HepG2 (cell line): ENCODE measurements around the gene ZNF169. TPM values are rescaled to one million over a fixed set of nuclear protein-coding genes. Genes with fewer than 3 reads are reported as not detected.

Experiments used
- ATAC-seq: fragments of 200-7000 bp; cut with Tn5 transposase; 3 replicates; pipeline ENCODE4 v1.9.1; 2020; ENCODE audit warnings: mild to moderate bottlenecking, moderate library complexity
- BruUV-seq: library from RNA; stranded (reverse); fragments of 400-500 nt; replicated peaks from 2 replicates; lab custom pipeline; 2021; lab: Mats Ljungman, UMichigan
- CTCF ChIA-PET: fragments of 300-600 bp; formaldehyde crosslinking; extraction: SDS; loops from one replicate; lab custom pipeline; 2021; ENCODE audit warnings: low total read pairs, inconsistent platforms, low intra/inter-chr PET ratio; lab: Yijun Ruan, JAX
- POLR2A ChIA-PET: fragments of 350-600 bp; sonication (Branson Sonifier 250); formaldehyde crosslinking; loops from one replicate; lab custom pipeline; 2020; ENCODE audit warnings: antibody characterized with exemption, inconsistent platforms; lab: Yijun Ruan, JAX
- DNase-seq: peaks from one replicate; pipeline ENCODE4 v3.0.0-alpha.2; 2015; ENCODE audit warnings: low spot score
- FAIRE-seq: peaks from 3 replicates; lab custom pipeline; 2011; peaks lifted over from hg19 to GRCh38; lab: Jason Lieb, UNC
- H2AFZ ChIP-seq: one replicate; pipeline ENCODE4 v1.6.1; 2011; ENCODE audit warnings: low read length, inconsistent platforms
- H3K27ac ChIP-seq: fragments of 300-600 bp; 3 replicates; pipeline ENCODE4 v1.8.0; 2011; ENCODE audit warnings: mixed run types, mild to moderate bottlenecking, mixed read lengths, low read length, inconsistent platforms; ENCODE audit not compliant: insufficient read depth; ENCODE audit errors: extremely low read length
- H3K27me3 ChIP-seq, 2 experiments: fragments of 200-600 bp in 1 of 2; 2 replicates in 1 of 2; 3 replicates in 1 of 2; pipeline versions ENCODE4 v1.6.0 to v1.8.0; 2011; ENCODE audit warnings: low read length in 2 of 2, mild to moderate bottlenecking in 2 of 2, moderate library complexity in 2 of 2, inconsistent platforms in 1 of 2; ENCODE audit not compliant: insufficient read depth in 2 of 2, control insufficient read depth in 1 of 2
- H3K36me3 ChIP-seq, 2 experiments: fragments of 200-600 bp in 1 of 2; replicated peaks in 1 of 2; 2 replicates in 1 of 2; 3 replicates in 1 of 2; pipeline versions ENCODE4 v1.5.1 to v1.8.0; 2011; ENCODE audit warnings: low read length in 2 of 2, inconsistent platforms in 1 of 2; ENCODE audit not compliant: insufficient read depth in 2 of 2, control insufficient read depth in 1 of 2
- H3K4me1 ChIP-seq: 2 replicates; pipeline ENCODE4 v1.5.1; 2012; ENCODE audit warnings: low read length, inconsistent platforms; ENCODE audit not compliant: insufficient read depth
- H3K4me2 ChIP-seq: 2 replicates; pipeline ENCODE4 v1.6.0; 2011; ENCODE audit warnings: low read depth, low read length, inconsistent platforms
- H3K4me3 ChIP-seq, 3 experiments: fragments of 200-600 bp in 1 of 3; sonication (generic), shearing (Covaris generic) in 1 of 3; replicated peaks in 1 of 3; 2 replicates each; pipeline ENCODE4 v1.5.1; 2011 to 2016; ENCODE audit warnings: low read length in 3 of 3, inconsistent platforms in 2 of 3, low read depth in 2 of 3, mild to moderate bottlenecking in 2 of 3, control low read depth in 1 of 3, mixed read lengths in 1 of 3; ENCODE audit not compliant: insufficient read depth in 1 of 3
- H3K79me2 ChIP-seq: one replicate; pipeline ENCODE4 v1.6.1; 2011; ENCODE audit warnings: low read length, inconsistent platforms; ENCODE audit not compliant: insufficient read depth
- H3K9ac ChIP-seq: 2 replicates; pipeline ENCODE4 v1.6.0; 2011; ENCODE audit warnings: mild to moderate bottlenecking, low read depth, low read length, inconsistent platforms; ENCODE audit not compliant: insufficient read depth
- H3K9me3 ChIP-seq: 2 replicates; pipeline ENCODE4 v1.5.1; 2012; ENCODE audit warnings: mild to moderate bottlenecking, low read length
- H4K20me1 ChIP-seq: 2 replicates; pipeline ENCODE4 v1.6.0; 2011; ENCODE audit warnings: inconsistent platforms, mild to moderate bottlenecking, low read length, moderate library complexity; ENCODE audit not compliant: insufficient read depth
- CBX5 ChIP-seq: sonication (generic); formaldehyde crosslinking; IDR thresholded peaks from 2 replicates; pipeline ENCODE4 v1.4.0; 2020; ENCODE audit warnings: missing genetic modification reagents, borderline replicate concordance
- DR1 ChIP-seq: sonication (generic); formaldehyde crosslinking; IDR thresholded peaks from 2 replicates; pipeline ENCODE4 v1.8.0; 2021; ENCODE audit warnings: mild to moderate bottlenecking, missing genetic modification reagents, inconsistent platforms
- FOXJ3 ChIP-seq: sonication (generic); formaldehyde crosslinking; IDR thresholded peaks from 2 replicates; pipeline ENCODE4 v1.4.0; 2020; ENCODE audit warnings: missing genetic modification reagents, mild to moderate bottlenecking, borderline replicate concordance
- HOXA5 ChIP-seq: sonication (generic); formaldehyde crosslinking; IDR thresholded peaks from 2 replicates; pipeline ENCODE4 v1.4.0; 2020; ENCODE audit warnings: missing genetic modification reagents
- KMT2A ChIP-seq: sonication (generic); formaldehyde crosslinking; IDR thresholded peaks from 2 replicates; pipeline ENCODE4 v1.4.0; 2020; ENCODE audit warnings: missing genetic modification reagents
- MTA3 ChIP-seq: sonication (generic); formaldehyde crosslinking; IDR thresholded peaks from 2 replicates; pipeline ENCODE4 v1.4.0; 2020; ENCODE audit warnings: missing genetic modification reagents
- NCOA5 ChIP-seq: sonication (generic); formaldehyde crosslinking; IDR thresholded peaks from 2 replicates; pipeline ENCODE4 v1.4.0; 2020; ENCODE audit warnings: missing genetic modification reagents
- NR1H2 ChIP-seq: sonication (generic); formaldehyde crosslinking; IDR thresholded peaks from 2 replicates; pipeline ENCODE4 v1.8.1; 2022; ENCODE audit warnings: low read depth, missing genetic modification reagents, borderline replicate concordance
- PHF8 ChIP-seq: sonication (generic); formaldehyde crosslinking; IDR thresholded peaks from 2 replicates; pipeline ENCODE4 v1.5.0; 2020; ENCODE audit warnings: missing genetic modification reagents
- TEAD3 ChIP-seq: optimal IDR thresholded peaks from 2 replicates; pipeline ENCODE3; 2016; ENCODE audit warnings: borderline replicate concordance
- ZNF34 ChIP-seq: sonication (generic); formaldehyde crosslinking; IDR thresholded peaks from 2 replicates; pipeline ENCODE4 v1.4.0; 2020; ENCODE audit warnings: mild to moderate bottlenecking, missing genetic modification reagents, borderline replicate concordance
- ZNF790 ChIP-seq: sonication (generic); formaldehyde crosslinking; IDR thresholded peaks from 2 replicates; pipeline ENCODE4 v1.8.0; 2022; ENCODE audit warnings: missing genetic modification reagents, mild to moderate bottlenecking, borderline replicate concordance
- ZNF850 ChIP-seq: sonication (generic); formaldehyde crosslinking; conservative IDR thresholded peaks from 2 replicates; pipeline ENCODE4 v1.9.0; 2021; ENCODE audit warnings: mild to moderate bottlenecking, missing genetic modification reagents
- WGBS: methylation state at CpG from one replicate; pipeline ENCODE4 v1.1.6; 2017; ENCODE audit warnings: low lambda C conversion rate; 5-methylcytosine and 5-hydroxymethylcytosine counted together
- in situ Hi-C: cut with HindIII; loops from 2 replicates; pipeline ENCODE4 v1.10.0; 2017; ENCODE audit warnings: low pct_unique_long_range_greater_than_20kb; ENCODE audit not compliant: extremely low pct_ligation_motif_present
- intact Hi-C: fragments of 100-400 bp; cut with micrococcal nuclease; formaldehyde crosslinking; loops from one replicate; pipeline ENCODE4 v1.10.0; 2022; ENCODE audit not compliant: unreplicated experiment
- polyA plus RNA-seq, 8 experiments: library from polyadenylated mRNA; depleted of rRNA in 3 of 8; stranded (reverse) in 7 of 8; unstranded in 1 of 8; fragments of >200 nt; fragmentation: Illumina TruSeq in 4 of 8; extraction: Trizol in 4 of 8; gene quantifications; 2 replicates each; pipeline versions ENCODE4 v1.2.1 to v1.2.3, GENCODE V29; 2011 to 2016; ENCODE audit warnings: low read depth in 4 of 8, missing spikeins in 1 of 8, mixed read lengths in 1 of 8; ENCODE audit not compliant: insufficient read depth in 1 of 8
- total RNA-seq, 5 experiments: library from RNA; depleted of rRNA; stranded (reverse); fragments of >200 nt; fragmentation: Illumina TruSeq; extraction: Trizol; gene quantifications; 2 replicates each; pipeline ENCODE4 v1.2.3, GENCODE V29; 2016; ENCODE audit warnings: low read depth in 1 of 5
- TF ChIP-seq, protein P1 (sequence below): sonication (generic); formaldehyde crosslinking; IDR thresholded peaks from 2 replicates; pipeline ENCODE4 v1.4.0; 2020; ENCODE audit warnings: missing genetic modification reagents
- TF ChIP-seq, protein P2 (sequence below): sonication (generic); formaldehyde crosslinking; IDR thresholded peaks from 2 replicates; pipeline ENCODE4 v1.4.0; 2020; ENCODE audit warnings: mild to moderate bottlenecking, missing genetic modification reagents
- TF ChIP-seq, protein P3 (sequence below): sonication (generic); formaldehyde crosslinking; IDR thresholded peaks from 2 replicates; pipeline ENCODE4 v1.8.1; 2023; ENCODE audit warnings: missing genetic modification reagents, inconsistent platforms, borderline replicate concordance
- TF ChIP-seq, protein P4 (sequence below): sonication (generic); formaldehyde crosslinking; IDR thresholded peaks from 2 replicates; pipeline ENCODE4 v1.8.1; 2023; ENCODE audit warnings: mild to moderate bottlenecking, missing genetic modification reagents

Gene ZNF169
- total and polyA plus RNA-seq, 2 of the 13 experiments (the other 11 are each of a cell fraction or from before 2014, with no cell fraction given), result 2.1 to 6.3 TPM

DNA sequence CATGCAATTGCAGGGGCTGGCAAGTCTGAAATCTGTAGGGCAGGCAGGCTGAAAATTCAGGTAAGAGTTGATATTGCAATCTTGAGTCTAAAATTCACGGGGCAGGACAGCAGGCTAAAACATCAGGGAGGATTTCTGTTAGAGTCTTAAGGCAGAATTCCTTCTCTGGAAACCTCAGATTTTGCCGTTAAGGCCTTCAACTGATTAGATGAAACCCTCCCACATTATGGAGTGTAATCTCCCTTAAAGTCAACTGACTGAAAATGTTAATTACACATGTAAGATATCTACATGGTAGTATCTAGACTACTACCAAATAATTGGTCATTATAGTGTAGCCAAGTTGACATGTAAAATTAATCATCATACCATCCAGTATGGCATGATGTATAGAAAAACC, 3.1 kb upstream of the ZNF169 start:
- POLR2A ChIA-PET, result no interaction called here
- no peak for ATAC-seq

More for the DNA sequence above, 3.1 kb upstream of the ZNF169 start:
- no peaks in the 10 kb centered on the region; a peak in 1 of 5 replicates for H3K27me3 ChIP-seq
- TF ChIP-seq TEAD3 (CRISPR knock-in tag) (no peak), HOXA5 (CRISPR knock-in tag) (no peak), DR1 (no peak), CBX5 (CRISPR knock-in tag) (no peak), ZNF34 (CRISPR knock-in tag) (no peak), NR1H2 (no peak), PHF8 (CRISPR knock-in tag) (no peak), MTA3 (CRISPR knock-in tag) (no peak), ZNF790 (CRISPR knock-in tag) (no peak), KMT2A (CRISPR knock-in tag) (no peak), NCOA5 (CRISPR knock-in tag) (no peak), FOXJ3 (CRISPR knock-in tag) (no peak), ZNF850 (CRISPR knock-in tag) (no peak)
- TF ChIP-seq, protein P1, sequence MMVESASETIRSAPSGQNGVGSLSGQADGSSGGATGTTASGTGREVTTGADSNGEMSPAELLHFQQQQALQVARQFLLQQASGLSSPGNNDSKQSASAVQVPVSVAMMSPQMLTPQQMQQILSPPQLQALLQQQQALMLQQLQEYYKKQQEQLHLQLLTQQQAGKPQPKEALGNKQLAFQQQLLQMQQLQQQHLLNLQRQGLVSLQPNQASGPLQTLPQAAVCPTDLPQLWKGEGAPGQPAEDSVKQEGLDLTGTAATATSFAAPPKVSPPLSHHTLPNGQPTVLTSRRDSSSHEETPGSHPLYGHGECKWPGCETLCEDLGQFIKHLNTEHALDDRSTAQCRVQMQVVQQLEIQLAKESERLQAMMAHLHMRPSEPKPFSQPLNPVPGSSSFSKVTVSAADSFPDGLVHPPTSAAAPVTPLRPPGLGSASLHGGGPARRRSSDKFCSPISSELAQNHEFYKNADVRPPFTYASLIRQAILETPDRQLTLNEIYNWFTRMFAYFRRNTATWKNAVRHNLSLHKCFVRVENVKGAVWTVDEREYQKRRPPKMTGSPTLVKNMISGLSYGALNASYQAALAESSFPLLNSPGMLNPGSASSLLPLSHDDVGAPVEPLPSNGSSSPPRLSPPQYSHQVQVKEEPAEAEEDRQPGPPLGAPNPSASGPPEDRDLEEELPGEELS (CRISPR knock-in tag), result no peak
- TF ChIP-seq, protein P2, sequence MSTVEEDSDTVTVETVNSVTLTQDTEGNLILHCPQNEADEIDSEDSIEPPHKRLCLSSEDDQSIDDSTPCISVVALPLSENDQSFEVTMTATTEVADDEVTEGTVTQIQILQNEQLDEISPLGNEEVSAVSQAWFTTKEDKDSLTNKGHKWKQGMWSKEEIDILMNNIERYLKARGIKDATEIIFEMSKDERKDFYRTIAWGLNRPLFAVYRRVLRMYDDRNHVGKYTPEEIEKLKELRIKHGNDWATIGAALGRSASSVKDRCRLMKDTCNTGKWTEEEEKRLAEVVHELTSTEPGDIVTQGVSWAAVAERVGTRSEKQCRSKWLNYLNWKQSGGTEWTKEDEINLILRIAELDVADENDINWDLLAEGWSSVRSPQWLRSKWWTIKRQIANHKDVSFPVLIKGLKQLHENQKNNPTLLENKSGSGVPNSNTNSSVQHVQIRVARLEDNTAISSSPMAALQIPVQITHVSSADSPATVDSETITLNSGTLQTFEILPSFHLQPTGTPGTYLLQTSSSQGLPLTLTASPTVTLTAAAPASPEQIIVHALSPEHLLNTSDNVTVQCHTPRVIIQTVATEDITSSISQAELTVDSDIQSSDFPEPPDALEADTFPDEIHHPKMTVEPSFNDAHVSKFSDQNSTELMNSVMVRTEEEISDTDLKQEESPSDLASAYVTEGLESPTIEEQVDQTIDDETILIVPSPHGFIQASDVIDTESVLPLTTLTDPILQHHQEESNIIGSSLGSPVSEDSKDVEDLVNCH, result no peak
- TF ChIP-seq, protein P3, sequence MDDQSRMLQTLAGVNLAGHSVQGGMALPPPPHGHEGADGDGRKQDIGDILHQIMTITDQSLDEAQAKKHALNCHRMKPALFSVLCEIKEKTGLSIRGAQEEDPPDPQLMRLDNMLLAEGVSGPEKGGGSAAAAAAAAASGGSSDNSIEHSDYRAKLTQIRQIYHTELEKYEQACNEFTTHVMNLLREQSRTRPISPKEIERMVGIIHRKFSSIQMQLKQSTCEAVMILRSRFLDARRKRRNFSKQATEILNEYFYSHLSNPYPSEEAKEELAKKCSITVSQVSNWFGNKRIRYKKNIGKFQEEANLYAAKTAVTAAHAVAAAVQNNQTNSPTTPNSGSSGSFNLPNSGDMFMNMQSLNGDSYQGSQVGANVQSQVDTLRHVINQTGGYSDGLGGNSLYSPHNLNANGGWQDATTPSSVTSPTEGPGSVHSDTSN (CRISPR knock-in tag), result no peak
- TF ChIP-seq, protein P4, sequence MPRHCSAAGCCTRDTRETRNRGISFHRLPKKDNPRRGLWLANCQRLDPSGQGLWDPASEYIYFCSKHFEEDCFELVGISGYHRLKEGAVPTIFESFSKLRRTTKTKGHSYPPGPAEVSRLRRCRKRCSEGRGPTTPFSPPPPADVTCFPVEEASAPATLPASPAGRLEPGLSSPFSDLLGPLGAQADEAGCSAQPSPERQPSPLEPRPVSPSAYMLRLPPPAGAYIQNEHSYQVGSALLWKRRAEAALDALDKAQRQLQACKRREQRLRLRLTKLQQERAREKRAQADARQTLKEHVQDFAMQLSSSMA, result no peak
- no peaks in the 10 kb centered on the region for H3K9me3 ChIP-seq
- no peak for FAIRE-seq
- no peak overlapping the region for H3K27ac ChIP-seq
- H3K9ac ChIP-seq, result no peak overlapping the region
- CTCF ChIA-PET, result no interaction called here
- H4K20me1 ChIP-seq, result no peaks in the 10 kb centered on the region
- no peak overlapping the region for H3K4me3 ChIP-seq
- H3K79me2 ChIP-seq, result peaks cover 5% of the 10 kb centered on the region
- 7% methylated on average over 2 of the region's 2 CpGs for WGBS
- in situ Hi-C loops, result no loop called here
- BruUV-seq, result no TSS peak
- H3K36me3 ChIP-seq, result no peaks in the 10 kb centered on the region
- H3K4me2 ChIP-seq, result no peak overlapping the region
- H3K4me1 ChIP-seq, result peaks cover 19% of the 10 kb centered on the region
- no peak overlapping the region for H2AFZ ChIP-seq
- DNase-seq, result no peak
- intact Hi-C loops, result no loop called here
